NCI-H510A treated with DMSO at 0.1 percent for 48 hours (cell line): ENCODE results near the gene CLNS1A.
"Not testable (repeated sequence)": the region's sequence is repeated elsewhere in the genome, so short reads cannot be mapped to it uniquely, and the experiment has no call there.

ENCODE experiments used
- DNase-seq: peaks from one replicate; lab custom pipeline; 2025; lab: John Stamatoyannopoulos, UW

Gene CLNS1A, protein sequence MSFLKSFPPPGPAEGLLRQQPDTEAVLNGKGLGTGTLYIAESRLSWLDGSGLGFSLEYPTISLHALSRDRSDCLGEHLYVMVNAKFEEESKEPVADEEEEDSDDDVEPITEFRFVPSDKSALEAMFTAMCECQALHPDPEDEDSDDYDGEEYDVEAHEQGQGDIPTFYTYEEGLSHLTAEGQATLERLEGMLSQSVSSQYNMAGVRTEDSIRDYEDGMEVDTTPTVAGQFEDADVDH

DNA sequence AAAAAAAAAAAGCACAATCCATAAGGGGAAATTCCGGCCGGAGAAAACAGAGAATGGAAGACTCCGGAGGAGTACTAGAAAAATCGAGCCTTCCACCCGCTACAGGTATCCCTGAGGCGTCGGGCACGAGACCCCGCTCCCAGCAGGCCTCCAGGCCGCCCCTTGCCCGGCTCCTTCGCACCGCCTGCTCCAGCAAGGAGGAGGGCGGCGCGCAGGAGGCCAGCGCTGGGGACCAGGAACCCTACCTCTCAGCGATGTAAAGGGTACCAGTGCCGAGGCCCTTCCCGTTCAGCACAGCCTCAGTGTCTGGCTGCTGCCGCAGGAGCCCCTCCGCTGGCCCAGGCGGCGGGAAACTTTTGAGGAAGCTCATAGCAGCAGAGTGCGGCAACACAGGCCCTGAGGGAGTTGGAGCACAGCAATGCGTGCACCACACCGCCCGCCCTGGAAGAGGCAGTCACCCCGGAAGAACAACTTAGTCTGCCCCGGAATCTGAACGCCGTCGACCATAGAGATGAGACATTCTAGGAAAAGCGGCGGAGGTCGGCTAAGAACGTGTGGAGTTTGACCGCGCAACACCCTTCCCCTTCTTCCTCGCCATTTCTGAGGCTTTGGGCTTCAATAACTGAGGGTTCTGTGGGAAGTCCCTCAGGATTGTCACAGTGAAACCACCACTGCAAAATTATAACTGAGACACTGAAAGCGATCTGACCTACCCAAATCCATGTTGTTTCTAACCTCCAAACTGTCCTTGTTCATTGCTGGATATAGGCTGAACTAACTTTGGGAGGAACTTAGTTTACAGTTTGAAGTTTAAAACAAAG, at the start of gene CLNS1A:
CLNS1A (minus strand) TSS at position 450 of the 821 bp plus-strand sequence; CDS start at position 370, 80 bp downstream.
- DNase-seq = peak; percentile 83

GRCh38 chr11:77687088-77687487, 49.5 kb upstream of the CLNS1A start:
- no peak for DNase-seq

DNA sequence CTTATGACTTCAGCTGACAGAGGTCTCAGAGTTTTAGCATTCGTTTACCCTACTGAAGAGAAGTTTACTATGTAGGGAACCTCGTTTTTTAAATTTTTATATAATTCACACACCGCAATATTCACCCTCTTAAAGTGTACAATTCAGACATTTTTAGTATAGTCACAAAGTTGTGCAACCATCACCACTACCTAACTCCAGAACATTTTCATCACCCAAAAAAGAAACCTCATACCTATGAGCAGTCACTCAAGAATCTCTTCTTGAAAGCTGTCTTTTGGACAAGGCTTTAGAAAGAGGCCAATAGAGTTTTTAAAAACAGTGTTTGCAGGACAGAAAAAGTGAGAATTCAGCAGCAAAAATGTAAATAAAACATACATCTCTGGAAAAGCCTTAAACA, 39.5 kb upstream of the CLNS1A start:
- no peak for DNase-seq

GRCh38 chr11:77672264-77672663, 34.7 kb upstream of the CLNS1A start:
- DNase-seq = no peak

- DNase-seq = no peak
Measured at GRCh38 chr11:77669848-77670511, 32.4 kb upstream of the CLNS1A start.

GRCh38 chr11:77668760-77669159, 31.2 kb upstream of the CLNS1A start:
- DNase-seq = no peak

- DNase-seq = no peak
Measured at GRCh38 chr11:77665240-77665965, 27.8 kb upstream of the CLNS1A start.

GRCh38 chr11:77661670-77662069, 24.1 kb upstream of the CLNS1A start:
- DNase-seq = no peak

DNA sequence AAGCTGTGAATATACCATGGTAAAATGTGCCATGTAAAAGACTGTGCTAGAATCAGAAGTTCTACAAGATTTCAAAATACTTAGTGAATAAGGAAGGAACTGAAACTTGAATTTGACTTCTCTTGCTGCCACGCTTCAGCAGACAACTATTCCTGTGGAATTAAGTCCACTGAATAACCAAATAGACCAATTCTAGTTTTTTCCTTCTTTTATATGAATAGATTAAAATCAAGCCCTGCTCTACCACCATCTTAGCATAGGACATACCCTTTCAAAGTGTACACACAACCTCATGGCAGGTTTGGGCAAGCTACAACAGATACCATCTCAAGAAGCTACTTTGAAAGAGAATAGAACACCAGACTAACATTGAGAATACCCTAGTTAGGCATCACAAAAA, 23.4 kb upstream of the CLNS1A start:
- no peak for DNase-seq

- no peak for DNase-seq
Measured at GRCh38 chr11:77658213-77659013, 20.8 kb upstream of the CLNS1A start.

DNA sequence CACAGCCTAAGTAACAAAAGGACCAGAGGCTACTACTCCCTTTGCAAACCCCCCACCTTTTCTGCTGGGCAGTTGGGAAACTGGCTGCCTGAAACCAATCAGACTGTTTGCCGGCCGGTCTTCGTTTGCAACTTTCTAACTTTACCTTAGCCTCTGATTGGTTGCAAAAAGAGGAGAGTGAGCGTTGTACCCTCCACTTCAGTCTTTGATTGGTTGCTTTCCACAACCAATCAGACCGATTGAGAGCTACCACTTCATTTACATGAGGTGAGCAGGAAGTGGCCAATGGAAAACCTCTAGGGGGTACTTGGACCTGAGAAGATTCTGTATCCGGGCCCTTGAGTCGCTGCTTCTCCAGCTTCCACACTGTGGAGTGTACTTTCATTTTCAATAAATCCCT, 18.8 kb upstream of the CLNS1A start:
- no peak for DNase-seq

DNA sequence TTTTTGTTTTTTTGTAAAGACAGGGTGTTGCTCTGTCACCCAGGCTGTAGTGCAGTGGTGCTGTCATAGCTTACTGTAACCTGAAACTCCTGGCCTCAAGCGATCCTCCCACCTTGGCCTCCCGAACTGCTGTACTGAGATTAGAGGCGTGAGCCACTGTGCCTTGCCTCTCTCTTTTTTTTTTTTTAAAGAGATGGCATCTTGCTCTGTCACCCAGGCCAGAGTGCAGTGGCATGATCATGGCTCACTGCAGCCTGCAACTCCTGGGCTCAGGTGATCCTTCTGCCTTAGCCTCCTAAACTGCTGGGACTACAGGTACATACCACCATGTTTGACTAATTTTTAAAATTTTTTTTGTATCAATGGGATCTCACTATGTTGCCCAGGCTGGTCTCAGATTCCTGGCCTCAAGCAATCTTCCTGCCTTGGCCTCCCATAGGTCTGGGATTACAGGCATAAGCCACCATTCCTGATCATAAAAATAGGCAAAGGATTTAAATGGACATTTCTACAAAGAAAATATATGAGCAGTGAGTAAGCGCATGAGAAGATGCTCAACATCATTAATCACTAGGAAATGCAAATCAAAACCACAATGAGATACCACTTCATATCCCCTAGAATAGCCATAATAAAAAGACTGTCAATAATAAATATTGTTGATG, 17.3 kb upstream of the CLNS1A start:
- DNase-seq = no peak

GRCh38 chr11:77650123-77650522, 12.5 kb upstream of the CLNS1A start:
- no peak for DNase-seq

DNA sequence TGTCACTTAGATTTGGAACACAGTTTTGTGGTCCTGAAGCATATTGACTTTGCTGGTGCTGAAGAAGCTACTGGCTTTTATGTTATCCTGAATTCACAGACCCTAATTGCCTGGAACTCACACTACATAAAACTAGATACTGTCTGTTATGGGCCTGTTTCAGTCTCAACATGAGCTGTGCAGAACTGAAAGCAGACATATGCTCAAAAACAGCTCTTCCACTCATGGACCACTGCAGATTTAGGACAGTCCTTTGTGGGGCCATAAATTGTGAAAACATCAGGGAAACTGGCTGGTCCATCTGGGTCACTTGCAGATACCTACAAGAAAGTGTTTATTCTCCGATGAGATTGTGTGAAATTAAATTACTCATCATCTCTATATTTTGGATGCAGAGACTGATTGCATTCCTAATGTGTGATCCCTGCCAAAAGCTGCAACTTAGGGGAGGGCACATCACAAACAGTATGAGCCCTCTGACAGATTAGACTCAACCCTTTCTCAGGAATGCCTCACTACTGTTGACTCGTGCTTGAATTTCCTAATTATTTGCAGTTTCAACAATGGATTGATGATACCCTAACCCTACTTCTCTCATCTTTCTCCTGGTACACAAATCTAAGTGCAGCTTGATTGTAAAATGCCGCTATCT, 10.2 kb upstream of the CLNS1A start:
- DNase-seq = no peak

DNA sequence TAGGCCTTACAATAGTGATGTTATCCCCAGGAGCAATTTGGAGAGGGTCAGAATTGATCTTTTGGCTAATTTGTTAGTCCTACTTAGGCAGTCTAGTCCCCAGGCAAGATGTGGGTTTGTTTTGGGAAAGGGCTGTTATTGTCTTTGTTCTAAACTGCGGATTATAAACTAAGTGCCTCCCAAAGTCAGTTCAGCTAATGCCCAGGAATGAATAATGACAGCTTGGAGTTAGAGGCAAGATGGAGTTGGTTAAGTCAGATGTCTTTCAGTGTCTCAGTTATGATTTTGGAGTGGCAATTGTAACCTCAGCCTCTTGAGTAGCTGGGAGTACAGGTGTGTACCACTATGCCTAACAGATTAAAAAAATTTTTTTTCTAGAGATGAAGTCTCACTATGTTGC, 7.3 kb upstream of the CLNS1A start:
- DNase-seq = no peak

DNA sequence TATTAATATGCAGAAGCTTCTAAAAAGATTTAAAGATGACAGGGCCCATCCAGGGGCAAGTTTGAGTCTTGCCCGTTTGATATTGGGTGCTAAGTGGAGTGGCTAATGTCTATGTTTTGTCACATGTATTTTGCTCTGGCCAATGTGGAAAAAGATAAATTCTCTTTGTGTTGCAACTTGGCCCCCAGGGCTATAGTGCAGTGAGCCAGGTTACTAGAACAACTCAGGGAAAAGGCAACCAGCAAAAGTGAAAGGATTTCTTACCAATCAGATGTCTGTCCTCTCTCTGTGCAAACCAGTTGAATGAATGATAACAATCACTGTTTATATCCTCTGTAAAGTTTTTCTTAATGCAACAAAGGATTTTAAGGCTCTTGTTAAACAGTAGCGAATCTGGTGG, 4.6 kb upstream of the CLNS1A start:
- no peak for DNase-seq

- no peak for DNase-seq
Measured at GRCh38 chr11:77636731-77637344, 756 bp downstream of the CLNS1A start.

GRCh38 chr11:77633926-77634325, 3.7 kb downstream of the CLNS1A start:
- not testable (repeated sequence) for DNase-seq

DNA sequence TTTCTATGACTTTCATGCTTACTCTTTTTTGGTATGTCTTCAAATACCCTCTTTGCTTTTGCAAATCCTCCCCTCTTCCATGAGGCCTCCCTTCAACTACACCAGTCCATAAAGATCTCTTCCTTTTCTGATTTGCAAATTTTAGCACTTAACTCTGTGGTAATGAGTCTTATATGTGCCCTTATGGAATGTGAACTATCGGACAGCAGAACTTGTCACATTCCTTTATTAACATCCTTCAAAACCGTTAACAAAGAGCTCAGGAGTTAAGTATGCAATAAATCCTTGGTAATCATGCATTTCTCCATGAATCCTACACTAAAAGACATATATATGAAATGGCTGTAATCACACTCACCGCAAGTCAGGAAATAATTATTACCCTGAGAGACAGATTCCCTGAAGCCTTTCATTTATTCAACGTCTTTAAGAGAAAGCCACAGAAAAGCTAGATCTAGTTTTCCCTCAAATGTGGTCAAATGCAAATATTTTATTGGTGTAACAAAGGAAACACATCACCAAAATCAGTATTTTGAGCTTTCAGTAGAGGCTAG, 7.4 kb downstream of the CLNS1A start:
- DNase-seq = no peak
